ENCODE results near the gene SUGP2.

DNA sequence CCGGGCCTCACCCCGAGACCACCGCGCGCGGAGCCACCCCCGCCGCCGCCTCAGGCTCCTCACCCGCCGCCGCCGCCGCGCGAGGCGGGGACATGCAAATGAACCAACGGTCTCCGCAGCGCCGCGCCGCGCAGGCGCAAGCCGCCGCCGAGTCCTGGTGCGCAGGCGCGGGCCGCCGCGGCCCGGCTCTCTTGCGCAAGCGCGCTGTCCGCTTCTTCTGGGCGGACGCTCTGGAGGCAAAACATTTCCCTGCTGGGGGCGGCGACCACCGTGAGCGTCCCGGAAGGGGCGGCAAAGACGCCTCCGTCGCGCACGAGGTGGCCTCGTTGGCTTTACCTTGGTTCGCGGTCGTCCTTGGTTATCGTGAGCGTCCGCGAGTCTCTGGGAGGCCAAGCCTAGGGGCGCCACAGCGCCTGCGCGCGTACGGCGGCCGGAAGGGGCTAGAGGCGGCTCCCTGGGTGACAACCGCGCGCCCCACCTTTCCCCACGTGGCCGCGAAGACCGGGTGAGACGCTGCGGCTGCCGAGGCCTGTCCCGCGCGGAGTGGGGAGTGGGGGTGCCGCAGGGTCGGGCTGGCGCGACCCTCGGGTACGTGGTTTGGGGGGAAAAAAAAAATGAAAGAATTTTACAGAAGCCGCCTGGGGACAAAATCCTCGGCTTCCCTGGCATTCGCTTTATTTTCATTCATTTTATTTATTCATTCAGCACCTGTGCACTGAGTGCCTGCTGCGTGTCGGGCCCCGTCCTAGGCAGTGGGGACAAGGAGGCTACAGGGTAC lies at the start of gene SUGP2, which contains the start of gene ARMC6:
- TF ChIP-seq, protein P1, sequence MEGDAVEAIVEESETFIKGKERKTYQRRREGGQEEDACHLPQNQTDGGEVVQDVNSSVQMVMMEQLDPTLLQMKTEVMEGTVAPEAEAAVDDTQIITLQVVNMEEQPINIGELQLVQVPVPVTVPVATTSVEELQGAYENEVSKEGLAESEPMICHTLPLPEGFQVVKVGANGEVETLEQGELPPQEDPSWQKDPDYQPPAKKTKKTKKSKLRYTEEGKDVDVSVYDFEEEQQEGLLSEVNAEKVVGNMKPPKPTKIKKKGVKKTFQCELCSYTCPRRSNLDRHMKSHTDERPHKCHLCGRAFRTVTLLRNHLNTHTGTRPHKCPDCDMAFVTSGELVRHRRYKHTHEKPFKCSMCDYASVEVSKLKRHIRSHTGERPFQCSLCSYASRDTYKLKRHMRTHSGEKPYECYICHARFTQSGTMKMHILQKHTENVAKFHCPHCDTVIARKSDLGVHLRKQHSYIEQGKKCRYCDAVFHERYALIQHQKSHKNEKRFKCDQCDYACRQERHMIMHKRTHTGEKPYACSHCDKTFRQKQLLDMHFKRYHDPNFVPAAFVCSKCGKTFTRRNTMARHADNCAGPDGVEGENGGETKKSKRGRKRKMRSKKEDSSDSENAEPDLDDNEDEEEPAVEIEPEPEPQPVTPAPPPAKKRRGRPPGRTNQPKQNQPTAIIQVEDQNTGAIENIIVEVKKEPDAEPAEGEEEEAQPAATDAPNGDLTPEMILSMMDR (optimal IDR thresholded peaks at IDR 0.05 in 1 of 3, IDR thresholded peaks at IDR 0.05 in 1 of 3, conservative IDR thresholded peaks at IDR 0.05 in 1 of 3; ENCODE audit: extremely low read depth in 1 of 3, insufficient read depth in 2 of 3, low read length in 3 of 3) = peak in 1 of 3 experiments; percentile 7
- TF ChIP-seq EZH2 (IDR thresholded peaks at IDR 0.05; ENCODE audit: low read length) = no peak

All from keratinocyte (primary cell).